Ishikawa (cell line): ENCODE data around the gene TH.

Experiments used
- CEBPB ChIP-seq: IDR thresholded peaks from 2 replicates; pipeline ENCODE4 v1.6.1; 2012
- CREB1 ChIP-seq: IDR thresholded peaks from 2 replicates; pipeline ENCODE4 v1.6.1; 2012; ENCODE audit warnings: low read depth
- EGR1 ChIP-seq: IDR thresholded peaks from 2 replicates; pipeline ENCODE4 v1.6.1; 2012
- EP300 ChIP-seq: IDR thresholded peaks from 2 replicates; pipeline ENCODE4 v1.6.1; 2012; ENCODE audit warnings: borderline replicate concordance
- FOXM1 ChIP-seq: IDR thresholded peaks from 2 replicates; pipeline ENCODE4 v1.6.1; 2012; ENCODE audit warnings: low read depth, borderline replicate concordance
- NFIC ChIP-seq: IDR thresholded peaks from 2 replicates; pipeline ENCODE4 v1.6.1; 2012
- RAD21 ChIP-seq: IDR thresholded peaks from 2 replicates; pipeline ENCODE4 v1.6.1; 2012; ENCODE audit warnings: low read depth
- TAF1 ChIP-seq: IDR thresholded peaks from 2 replicates; pipeline ENCODE4 v1.6.1; 2012; ENCODE audit warnings: low read depth, mild to moderate bottlenecking
- TCF12 ChIP-seq: IDR thresholded peaks from 2 replicates; pipeline ENCODE4 v1.6.1; 2012; ENCODE audit warnings: low read depth
- TEAD4 ChIP-seq: IDR thresholded peaks from 2 replicates; pipeline ENCODE4 v1.6.1; 2012
- YY1 ChIP-seq: IDR thresholded peaks from 2 replicates; pipeline ENCODE4 v1.6.1; 2012; ENCODE audit warnings: low read depth
- ZBTB7A ChIP-seq: IDR thresholded peaks from 2 replicates; pipeline ENCODE4 v1.6.1; 2012; ENCODE audit warnings: low read depth
- TF ChIP-seq, protein P1 (sequence below): IDR thresholded peaks from 2 replicates; pipeline ENCODE4 v1.6.1; 2012
- TF ChIP-seq, protein P2 (sequence below): IDR thresholded peaks from 2 replicates; pipeline ENCODE4 v1.6.1; 2012; ENCODE audit warnings: low read depth, mild to moderate bottlenecking
- TF ChIP-seq, protein P3 (sequence below): IDR thresholded peaks from 2 replicates; pipeline ENCODE4 v1.6.1; 2012

Gene TH

DNA sequence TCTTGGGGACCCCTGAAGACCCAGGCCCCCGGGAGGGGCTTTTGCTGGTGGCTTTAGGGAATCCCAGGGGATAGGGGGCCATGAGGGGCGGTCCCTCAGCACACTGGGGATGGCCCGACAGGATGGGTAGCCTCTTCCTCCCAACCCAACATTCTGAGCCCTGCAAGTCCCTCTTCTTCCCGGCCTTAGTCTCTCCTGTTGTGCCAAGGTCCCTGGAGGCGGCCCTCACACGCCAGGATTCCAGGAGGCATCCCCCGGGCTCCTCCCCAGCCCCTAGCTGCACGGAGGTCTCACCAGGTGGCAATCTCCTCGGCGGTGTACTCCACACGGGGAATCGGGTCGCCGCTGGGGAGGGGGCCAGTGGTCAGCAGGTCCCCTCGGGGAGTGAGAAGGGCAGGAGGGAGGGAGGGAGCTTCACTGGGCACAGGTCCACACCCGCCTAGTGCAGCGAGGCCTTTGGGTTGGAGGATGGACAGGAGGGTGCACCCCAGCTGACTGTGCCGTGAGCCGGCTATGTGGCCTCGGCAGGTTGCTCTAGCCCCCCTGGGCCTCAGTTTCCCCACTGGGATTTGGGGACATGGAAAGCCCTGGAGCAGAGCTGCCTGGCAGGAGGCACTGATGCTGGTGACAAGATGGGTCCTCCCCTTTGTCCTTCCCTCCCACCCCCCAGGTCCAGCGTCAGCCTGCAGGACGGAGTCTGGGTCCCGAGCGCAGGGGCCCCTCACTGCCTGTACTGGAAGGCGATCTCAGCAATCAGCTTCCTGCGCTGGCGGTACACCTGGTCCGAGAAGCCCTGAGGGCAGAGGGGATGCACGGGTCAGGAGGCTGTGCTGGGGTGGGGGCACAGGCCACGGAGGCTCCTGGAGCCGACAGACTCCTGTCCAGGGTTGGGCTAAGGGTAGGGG, 4.2 kb downstream of the TH start:
- TF ChIP-seq EGR1, result no peak

DNA sequence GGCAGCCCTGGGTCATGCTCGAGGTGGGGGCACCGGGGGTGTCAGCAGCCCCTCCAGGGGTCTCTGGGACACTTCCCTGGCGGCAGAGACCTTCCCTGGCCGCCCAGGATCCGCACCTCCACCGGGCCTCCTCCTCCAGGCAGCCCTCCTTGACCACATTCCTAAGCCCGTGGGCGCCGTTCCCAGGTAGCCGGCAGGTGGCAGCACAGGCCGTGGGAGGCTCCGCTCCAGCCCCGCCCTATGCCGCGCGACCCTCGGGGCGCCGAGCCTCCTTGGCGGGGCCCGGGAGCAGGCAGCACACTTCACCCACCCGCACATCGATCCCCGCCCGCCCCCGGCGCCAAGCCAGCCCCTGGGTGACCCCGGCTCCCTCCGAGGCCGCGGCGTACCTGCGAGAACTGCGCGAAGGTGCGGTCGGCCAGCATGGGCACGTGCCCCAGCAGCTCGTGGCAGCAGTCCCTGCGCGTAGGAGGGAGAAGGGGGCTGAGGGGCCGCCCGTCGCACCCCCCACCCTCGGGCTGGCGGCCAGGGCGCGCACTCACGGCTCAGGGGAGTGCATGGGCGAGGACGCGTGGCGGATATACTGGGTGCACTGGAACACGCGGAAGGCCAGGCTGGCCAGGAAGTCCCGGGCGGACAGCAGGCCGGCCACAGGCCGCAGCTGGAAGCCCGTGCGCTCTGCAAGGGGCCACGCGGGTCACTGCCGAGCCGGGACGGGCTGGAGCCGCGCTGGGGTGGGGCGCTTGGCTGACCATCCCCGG, 5.3 kb downstream of the TH start:
- TF ChIP-seq ZBTB7A, result peak; percentile 63
- peak; percentile 29; the same call in 1 of the 2 replicates for TF ChIP-seq NFIC
- TF ChIP-seq, protein P1, sequence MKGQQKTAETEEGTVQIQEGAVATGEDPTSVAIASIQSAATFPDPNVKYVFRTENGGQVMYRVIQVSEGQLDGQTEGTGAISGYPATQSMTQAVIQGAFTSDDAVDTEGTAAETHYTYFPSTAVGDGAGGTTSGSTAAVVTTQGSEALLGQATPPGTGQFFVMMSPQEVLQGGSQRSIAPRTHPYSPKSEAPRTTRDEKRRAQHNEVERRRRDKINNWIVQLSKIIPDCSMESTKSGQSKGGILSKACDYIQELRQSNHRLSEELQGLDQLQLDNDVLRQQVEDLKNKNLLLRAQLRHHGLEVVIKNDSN, result peak; percentile 73
- TF ChIP-seq, protein P2, sequence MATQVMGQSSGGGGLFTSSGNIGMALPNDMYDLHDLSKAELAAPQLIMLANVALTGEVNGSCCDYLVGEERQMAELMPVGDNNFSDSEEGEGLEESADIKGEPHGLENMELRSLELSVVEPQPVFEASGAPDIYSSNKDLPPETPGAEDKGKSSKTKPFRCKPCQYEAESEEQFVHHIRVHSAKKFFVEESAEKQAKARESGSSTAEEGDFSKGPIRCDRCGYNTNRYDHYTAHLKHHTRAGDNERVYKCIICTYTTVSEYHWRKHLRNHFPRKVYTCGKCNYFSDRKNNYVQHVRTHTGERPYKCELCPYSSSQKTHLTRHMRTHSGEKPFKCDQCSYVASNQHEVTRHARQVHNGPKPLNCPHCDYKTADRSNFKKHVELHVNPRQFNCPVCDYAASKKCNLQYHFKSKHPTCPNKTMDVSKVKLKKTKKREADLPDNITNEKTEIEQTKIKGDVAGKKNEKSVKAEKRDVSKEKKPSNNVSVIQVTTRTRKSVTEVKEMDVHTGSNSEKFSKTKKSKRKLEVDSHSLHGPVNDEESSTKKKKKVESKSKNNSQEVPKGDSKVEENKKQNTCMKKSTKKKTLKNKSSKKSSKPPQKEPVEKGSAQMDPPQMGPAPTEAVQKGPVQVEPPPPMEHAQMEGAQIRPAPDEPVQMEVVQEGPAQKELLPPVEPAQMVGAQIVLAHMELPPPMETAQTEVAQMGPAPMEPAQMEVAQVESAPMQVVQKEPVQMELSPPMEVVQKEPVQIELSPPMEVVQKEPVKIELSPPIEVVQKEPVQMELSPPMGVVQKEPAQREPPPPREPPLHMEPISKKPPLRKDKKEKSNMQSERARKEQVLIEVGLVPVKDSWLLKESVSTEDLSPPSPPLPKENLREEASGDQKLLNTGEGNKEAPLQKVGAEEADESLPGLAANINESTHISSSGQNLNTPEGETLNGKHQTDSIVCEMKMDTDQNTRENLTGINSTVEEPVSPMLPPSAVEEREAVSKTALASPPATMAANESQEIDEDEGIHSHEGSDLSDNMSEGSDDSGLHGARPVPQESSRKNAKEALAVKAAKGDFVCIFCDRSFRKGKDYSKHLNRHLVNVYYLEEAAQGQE, result no peak
- no peak for TF ChIP-seq TCF12
- TF ChIP-seq, protein P3, sequence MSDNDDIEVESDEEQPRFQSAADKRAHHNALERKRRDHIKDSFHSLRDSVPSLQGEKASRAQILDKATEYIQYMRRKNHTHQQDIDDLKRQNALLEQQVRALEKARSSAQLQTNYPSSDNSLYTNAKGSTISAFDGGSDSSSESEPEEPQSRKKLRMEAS, result peak; percentile 96
- peak; percentile 42 for TF ChIP-seq RAD21
- TF ChIP-seq CREB1, result no peak
- TF ChIP-seq FOXM1, result no peak
- no peak for TF ChIP-seq CEBPB
- peak; percentile 9; the same call in 1 of the 2 replicates for TF ChIP-seq EGR1

DNA sequence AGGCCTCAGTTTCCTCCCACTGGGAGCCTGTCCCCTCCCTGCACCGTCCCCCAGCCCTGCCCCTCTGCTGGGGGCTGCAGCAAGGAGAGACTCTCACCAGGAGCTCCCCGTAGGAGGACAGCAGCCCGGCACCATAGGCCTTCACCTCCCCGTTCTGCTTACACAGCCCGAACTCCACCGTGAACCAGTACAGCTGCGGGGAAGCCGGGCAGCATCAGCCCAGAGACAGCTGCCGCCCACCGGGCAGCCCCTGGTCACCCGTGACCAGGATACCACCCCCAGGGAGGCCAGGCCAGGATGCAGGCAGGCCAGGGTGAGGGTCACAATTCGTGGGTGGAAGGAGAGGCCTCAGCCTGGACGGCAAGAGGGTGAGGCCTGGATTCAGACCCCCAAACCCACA, 6.0 kb downstream of the TH start:
- TF ChIP-seq, protein P3, result no peak
- TF ChIP-seq RAD21 (no peak), EP300 (no peak), EGR1 (no peak), TCF12 (no peak), NFIC (no peak), CEBPB (no peak), TEAD4 (no peak), ZBTB7A (no peak), CREB1 (no peak), YY1 (no peak), FOXM1 (no peak)
- TF ChIP-seq, protein P2, result no peak
- TF ChIP-seq, protein P1, result no peak

DNA sequence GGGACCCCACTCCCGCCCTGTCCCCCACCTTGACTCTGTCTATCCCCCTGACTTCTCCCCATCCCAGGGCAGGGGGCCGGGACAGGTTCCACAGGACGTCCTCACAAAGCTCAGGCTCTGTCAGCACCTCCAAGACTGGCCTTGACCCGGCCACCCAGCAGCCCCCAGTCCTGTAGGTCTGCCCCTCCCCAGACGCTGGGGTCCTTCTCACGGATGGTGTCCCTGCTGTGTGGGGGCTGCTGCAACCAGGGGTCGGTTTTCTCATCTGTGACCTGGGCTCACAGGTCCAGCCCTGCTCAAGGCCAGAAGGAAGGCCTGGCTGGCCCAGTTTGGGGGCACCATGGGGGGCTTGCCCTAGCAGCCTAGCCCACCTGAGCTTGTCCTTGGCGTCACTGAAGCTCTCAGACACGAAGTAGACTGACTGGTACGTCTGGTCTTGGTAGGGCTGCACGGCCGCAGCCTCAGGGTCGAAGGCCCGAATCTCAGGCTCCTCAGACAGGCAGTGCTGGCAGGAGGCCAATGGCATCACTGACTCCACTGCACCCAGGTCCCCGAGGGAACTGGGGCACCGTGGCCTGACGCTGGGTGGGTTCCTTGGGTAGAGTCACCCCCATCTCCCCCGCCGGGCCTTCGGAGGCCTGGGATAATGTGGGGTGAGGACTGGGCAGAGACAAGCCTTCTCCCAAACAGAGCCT, 6.6 kb downstream of the TH start:
- TF ChIP-seq NFIC, result peak; percentile 28; the same call in 1 of the 2 replicates
- TF ChIP-seq, protein P3, result no peak
- TF ChIP-seq CREB1, result no peak

DNA sequence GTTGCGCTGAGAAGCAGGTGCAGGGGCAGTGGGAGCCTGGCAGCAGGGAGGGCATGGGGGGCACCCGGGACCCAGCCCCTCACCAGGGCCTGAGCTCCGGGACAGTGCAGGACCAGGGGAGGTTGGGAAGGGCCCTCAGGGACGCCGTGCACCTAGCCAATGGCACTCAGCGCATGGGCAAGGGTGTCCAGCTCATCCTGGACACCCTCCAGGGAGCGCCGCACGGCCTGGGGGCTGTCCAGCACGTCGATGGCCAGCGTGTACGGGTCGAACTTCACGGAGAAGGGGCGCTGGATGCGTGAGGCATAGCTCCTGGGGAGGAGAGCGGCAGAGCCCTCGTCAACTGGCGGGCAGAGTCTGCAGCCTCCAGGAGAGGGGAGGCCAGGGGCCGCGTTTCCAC, 7.5 kb downstream of the TH start:
- TF ChIP-seq, protein P3, result no peak
- no peak for TF ChIP-seq TCF12
- TF ChIP-seq, protein P2, result no peak
- TF ChIP-seq CEBPB, result no peak
- TF ChIP-seq TEAD4, result no peak
- TF ChIP-seq CREB1, result no peak
- TF ChIP-seq ZBTB7A, result no peak
- TF ChIP-seq YY1, result no peak
- TF ChIP-seq TAF1, result no peak
- TF ChIP-seq FOXM1, result no peak
- TF ChIP-seq NFIC, result no peak
